Prostate gland (tissue), 2 donors: ENCODE results near the gene SIGLEC11. TPM values are rescaled to one million over a fixed set of nuclear protein-coding genes. Genes with fewer than 3 reads are reported as not detected.

Source experiments
- DNase-seq: peaks from one replicate; pipeline ENCODE4 v3.0.0-alpha.2; 2019; ENCODE audit warnings: low spot score
- H3K27ac ChIP-seq, 2 donors: fragments of 200-600 bp; sonication (generic); 2 replicates each; pipeline ENCODE4 v1.5.1; 2017 to 2019
- H3K27me3 ChIP-seq: fragments of 200-600 bp; sonication (generic); replicated peaks from 2 replicates; pipeline ENCODE4 v1.5.1; 2019; ENCODE audit not compliant: insufficient read depth
- H3K36me3 ChIP-seq, 2 donors: fragments of 200-600 bp; sonication (generic); 1 replicate in 1 of 2; 2 replicates in 1 of 2; pipeline versions ENCODE4 v1.5.1 to v1.8.1; 2017 to 2019
- H3K4me1 ChIP-seq: fragments of 200-600 bp; sonication (generic); replicated peaks from 2 replicates; pipeline ENCODE4 v1.5.1; 2019
- H3K4me3 ChIP-seq, 2 donors: fragments of 200-600 bp; sonication (generic); 2 replicates each; pipeline ENCODE4 v1.5.1; 2017 to 2019
- H3K9me3 ChIP-seq: fragments of 200-600 bp; sonication (generic); 2 replicates; pipeline ENCODE4 v1.5.1; 2017
- POLR2A ChIP-seq: fragments of 450-650 bp; IDR thresholded peaks from one replicate; pipeline ENCODE4 v1.6.1; 2016; ENCODE audit warnings: antibody characterized with exemption, mild to moderate bottlenecking
- POLR2AphosphoS5 ChIP-seq: sonication (generic); formaldehyde crosslinking; IDR thresholded peaks from one replicate; pipeline ENCODE4 v1.6.1; 2017; ENCODE audit warnings: antibody characterized with exemption
- WGBS: methylation state at CpG from one replicate; pipeline ENCODE4 v1.1.5; 2018; 5-methylcytosine and 5-hydroxymethylcytosine counted together
- intact Hi-C: fragments of 100-400 bp; cut with DNase I; formaldehyde crosslinking; loops from one replicate; pipeline ENCODE4 v1.14.2; 2022
- total RNA-seq, 2 donors: library from RNA; depleted of rRNA; stranded (reverse); fragments of >200 nt; gene quantifications; one replicate each; pipeline ENCODE4 v1.1.0, GENCODE V29; 2016
- TF ChIP-seq, protein P1 (sequence below), 4 experiments: fragments of 200-600 bp in 2 of 4; fragments of 450-650 bp in 2 of 4; sonication (generic) in 2 of 4; IDR thresholded peaks; 1 replicate in 3 of 4; 2 replicates in 1 of 4; pipeline ENCODE4 v1.5.1; 2016 to 2019; ENCODE audit warnings: antibody characterized with exemption in 4 of 4, mild to moderate bottlenecking in 2 of 4, moderate library complexity in 2 of 4

SIGLEC11 gene
- total RNA-seq, 2 donors from 2014 or later, result 0.68 to 1.0 TPM

DNA sequence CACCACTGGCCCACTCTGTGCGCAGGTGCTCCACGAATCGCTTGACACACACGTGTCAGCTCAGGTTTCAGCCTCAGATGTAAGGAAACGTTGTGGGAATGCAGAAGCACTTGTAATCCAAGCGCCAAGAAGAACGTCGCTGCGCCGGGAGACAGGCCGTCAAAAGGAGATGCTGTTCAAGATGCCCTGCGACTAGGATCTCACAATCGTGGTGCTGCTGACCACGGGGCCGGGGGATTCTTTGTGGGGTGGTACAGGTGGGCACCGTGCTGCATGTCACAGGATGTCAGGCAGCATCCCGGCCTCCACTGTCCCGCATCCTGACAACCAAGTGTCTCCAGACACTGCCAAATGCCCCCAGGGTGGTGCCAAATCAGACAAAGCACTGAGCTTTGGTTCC, 16.9 kb upstream of the SIGLEC11 start:
- no peak for DNase-seq
- Histone ChIP-seq H3K27me3 (no peaks in the 10 kb centered on the region), H3K4me3 (no peak overlapping the region), H3K9me3 (no peaks in the 10 kb centered on the region), H3K27ac (no peak overlapping the region), H3K4me1 (no peaks in the 10 kb centered on the region), H3K36me3 (peaks cover 0 to 5% of the 10 kb centered on the region in 2 donors)
- WGBS, result 52% methylated on average over 18 of the region's 18 CpGs
- intact Hi-C loops, result no loop called here
- TF ChIP-seq POLR2AphosphoS5 (no peak), POLR2A (no peak)
- TF ChIP-seq, protein P1, sequence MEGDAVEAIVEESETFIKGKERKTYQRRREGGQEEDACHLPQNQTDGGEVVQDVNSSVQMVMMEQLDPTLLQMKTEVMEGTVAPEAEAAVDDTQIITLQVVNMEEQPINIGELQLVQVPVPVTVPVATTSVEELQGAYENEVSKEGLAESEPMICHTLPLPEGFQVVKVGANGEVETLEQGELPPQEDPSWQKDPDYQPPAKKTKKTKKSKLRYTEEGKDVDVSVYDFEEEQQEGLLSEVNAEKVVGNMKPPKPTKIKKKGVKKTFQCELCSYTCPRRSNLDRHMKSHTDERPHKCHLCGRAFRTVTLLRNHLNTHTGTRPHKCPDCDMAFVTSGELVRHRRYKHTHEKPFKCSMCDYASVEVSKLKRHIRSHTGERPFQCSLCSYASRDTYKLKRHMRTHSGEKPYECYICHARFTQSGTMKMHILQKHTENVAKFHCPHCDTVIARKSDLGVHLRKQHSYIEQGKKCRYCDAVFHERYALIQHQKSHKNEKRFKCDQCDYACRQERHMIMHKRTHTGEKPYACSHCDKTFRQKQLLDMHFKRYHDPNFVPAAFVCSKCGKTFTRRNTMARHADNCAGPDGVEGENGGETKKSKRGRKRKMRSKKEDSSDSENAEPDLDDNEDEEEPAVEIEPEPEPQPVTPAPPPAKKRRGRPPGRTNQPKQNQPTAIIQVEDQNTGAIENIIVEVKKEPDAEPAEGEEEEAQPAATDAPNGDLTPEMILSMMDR (IDR thresholded peaks at IDR 0.05), result no peak

DNA sequence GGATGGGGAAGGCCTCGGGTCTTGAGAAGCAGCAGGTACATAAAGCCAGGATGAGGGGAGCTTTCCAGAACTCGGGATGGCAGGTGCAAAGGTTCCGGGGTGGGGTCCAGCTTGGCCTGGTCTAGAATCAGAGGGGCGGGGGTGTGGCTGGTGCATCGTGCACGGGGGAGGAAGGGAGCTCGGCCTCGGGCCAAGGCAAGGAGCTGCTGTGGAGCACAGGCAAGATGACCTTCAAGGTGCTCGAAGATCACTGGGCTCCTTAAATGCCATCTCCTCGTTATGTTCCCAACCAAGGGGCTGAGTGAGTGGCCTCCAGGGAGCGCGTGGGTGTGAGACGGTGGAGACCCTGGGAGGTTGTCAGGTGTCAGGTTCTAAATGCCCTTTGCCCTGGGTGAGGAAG, 16.1 kb upstream of the SIGLEC11 start:
- Histone ChIP-seq H3K9me3 (no peaks in the 10 kb centered on the region), H3K4me1 (no peaks in the 10 kb centered on the region), H3K36me3 (peaks cover 0 to 5% of the 10 kb centered on the region in 2 donors), H3K27me3 (no peaks in the 10 kb centered on the region), H3K27ac (no peak overlapping the region), H3K4me3 (no peak overlapping the region)
- no peak for DNase-seq
- 86% methylated on average over 13 of the region's 13 CpGs for WGBS
- intact Hi-C loops, result no loop called here
- TF ChIP-seq POLR2A, result no peak
- TF ChIP-seq POLR2AphosphoS5, result no peak
- TF ChIP-seq, protein P1 (IDR thresholded peaks at IDR 0.05), result no peak

DNA sequence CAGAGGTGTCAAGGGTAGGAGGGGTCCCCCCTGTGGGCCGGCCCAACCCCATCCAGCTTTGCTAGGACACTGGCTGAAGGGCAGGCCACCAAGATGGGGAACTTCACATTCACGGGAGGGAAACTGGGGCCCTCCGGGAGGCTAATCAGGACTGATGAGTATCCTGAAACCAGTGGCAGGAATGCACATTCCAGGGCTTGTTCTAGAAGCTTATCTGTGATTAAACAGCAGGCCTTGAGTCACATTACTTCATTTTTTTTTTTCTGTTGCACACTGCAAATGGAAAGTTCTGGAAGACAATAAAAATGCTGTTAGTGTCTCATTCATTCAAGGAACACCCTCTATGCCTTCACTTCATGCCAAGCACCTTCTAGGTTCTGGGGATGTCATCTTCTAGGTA, 15.5 kb upstream of the SIGLEC11 start:
- no peaks in the 10 kb centered on the region for H3K4me1 ChIP-seq
- intact Hi-C loops, result no loop called here
- DNase-seq, result no peak
- no peak overlapping the region for H3K4me3 ChIP-seq
- H3K9me3 ChIP-seq, result no peaks in the 10 kb centered on the region
- TF ChIP-seq POLR2AphosphoS5, result no peak
- no peak for TF ChIP-seq POLR2A
- TF ChIP-seq, protein P1 (IDR thresholded peaks at IDR 0.05), result no peak
- WGBS, result 82% methylated on average over 3 of the region's 3 CpGs
- H3K27ac ChIP-seq, result no peak overlapping the region
- peaks cover 0 to 5% of the 10 kb centered on the region in 2 donors for H3K36me3 ChIP-seq
- H3K27me3 ChIP-seq, result no peaks in the 10 kb centered on the region

DNA sequence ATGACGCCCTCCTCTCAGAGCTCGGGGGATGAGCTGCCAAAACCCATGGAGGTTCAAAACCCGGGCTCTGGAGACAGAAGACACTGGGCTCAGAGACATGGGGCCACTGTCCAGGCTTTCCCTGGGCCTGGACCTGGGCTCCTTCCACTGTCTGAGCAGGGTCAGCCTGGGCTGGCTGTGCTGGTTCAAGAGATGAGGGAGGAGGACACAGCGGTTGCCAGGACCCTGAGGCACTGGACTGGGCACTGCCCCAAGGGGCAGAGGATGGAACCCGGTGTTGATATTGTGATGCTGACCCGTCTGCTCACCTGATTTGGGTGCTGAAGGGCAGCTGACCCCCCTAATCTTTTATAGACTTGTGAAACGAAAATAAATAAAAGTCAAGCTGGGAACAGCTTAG, 14.1 kb upstream of the SIGLEC11 start:
- H3K36me3 ChIP-seq, result peaks cover 0 to 5% of the 10 kb centered on the region in 2 donors
- H3K27ac ChIP-seq, result no peak overlapping the region
- intact Hi-C loops, result no loop called here
- 78% methylated on average over 7 of the region's 7 CpGs for WGBS
- TF ChIP-seq POLR2AphosphoS5, result no peak
- TF ChIP-seq POLR2A, result no peak
- TF ChIP-seq, protein P1 (IDR thresholded peaks at IDR 0.05), result no peak
- no peaks in the 10 kb centered on the region for H3K27me3 ChIP-seq
- H3K4me1 ChIP-seq, result no peaks in the 10 kb centered on the region
- no peaks in the 10 kb centered on the region for H3K9me3 ChIP-seq
- H3K4me3 ChIP-seq, result no peak overlapping the region
- DNase-seq, result no peak

DNA sequence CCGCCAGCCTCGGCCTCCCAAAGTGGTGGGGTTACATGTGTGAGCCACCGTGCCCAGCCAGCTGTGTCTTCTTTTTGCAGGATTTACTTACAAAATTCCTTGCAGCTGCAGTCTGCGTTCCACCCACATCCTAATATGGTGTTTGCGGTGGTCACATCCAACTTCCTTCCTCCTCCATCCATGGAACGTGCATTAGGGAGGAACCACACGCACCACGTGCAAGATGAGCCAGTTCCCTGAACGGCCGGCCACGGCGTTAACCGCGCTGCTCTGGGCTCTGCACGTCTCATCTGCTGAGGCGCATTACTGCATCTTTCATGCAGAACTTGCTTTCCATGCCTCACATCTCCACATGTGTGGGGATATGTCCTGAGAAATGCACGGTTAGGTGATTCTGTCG, 13.0 kb upstream of the SIGLEC11 start:
- DNase-seq, result no peak
- no peak overlapping the region for H3K4me3 ChIP-seq
- WGBS, result 88% methylated on average over 18 of the region's 18 CpGs
- H3K9me3 ChIP-seq, result no peaks in the 10 kb centered on the region
- TF ChIP-seq POLR2AphosphoS5 (no peak), POLR2A (no peak)
- TF ChIP-seq, protein P1 (IDR thresholded peaks at IDR 0.05), result no peak
- no peaks in the 10 kb centered on the region for H3K4me1 ChIP-seq
- peaks cover 0 to 2% of the 10 kb centered on the region in 2 donors for H3K36me3 ChIP-seq
- H3K27ac ChIP-seq, result no peak overlapping the region
- H3K27me3 ChIP-seq, result peaks cover 2% of the 10 kb centered on the region
- intact Hi-C loops, result no loop called here
